HEK293T (cell line): ENCODE results near the gene FH.
A peak's percentile ranks its signal among the peaks of the same experiment; 100 is the strongest.

Experiments
- CTCF ChIA-PET: fragments of 350-600 bp; formaldehyde crosslinking; extraction: SDS; loops from one replicate; lab custom pipeline; 2021; ENCODE audit warnings: antibody characterized with exemption, inconsistent platforms; lab: Yijun Ruan, JAX
- POLR2A ChIA-PET: fragments of 350-600 bp; formaldehyde crosslinking; extraction: SDS; loops from one replicate; lab custom pipeline; 2020; ENCODE audit warnings: antibody characterized with exemption, inconsistent platforms; lab: Yijun Ruan, JAX
- DNase-seq: peaks from one replicate; pipeline ENCODE4 v3.0.0; 2012; ENCODE audit warnings: mixed read lengths; ENCODE audit errors: extremely low spot score
- ARNT ChIP-seq: fragments of 450-650 bp; IDR thresholded peaks from 2 replicates; pipeline ENCODE4 v1.6.1; 2017; ENCODE audit warnings: mild to moderate bottlenecking
- BHLHE40 ChIP-seq: fragments of 450-650 bp; IDR thresholded peaks from 2 replicates; pipeline ENCODE4 v1.6.1; 2016; ENCODE audit warnings: mild to moderate bottlenecking, moderate library complexity, borderline replicate concordance
- CTBP1 ChIP-seq: fragments of 450-650 bp; IDR thresholded peaks from 2 replicates; pipeline ENCODE4 v1.6.1; 2016; ENCODE audit warnings: borderline replicate concordance
- ELF4 ChIP-seq: fragments of 450-650 bp; IDR thresholded peaks from 2 replicates; pipeline ENCODE4 v1.6.1; 2017; ENCODE audit warnings: antibody characterized with exemption
- FOXA1 ChIP-seq: fragments of 450-650 bp; IDR thresholded peaks from 2 replicates; pipeline ENCODE4 v1.6.1; 2016; ENCODE audit warnings: mild to moderate bottlenecking
- FOXK2 ChIP-seq: fragments of 450-650 bp; IDR thresholded peaks from 2 replicates; pipeline ENCODE4 v1.6.1; 2016; ENCODE audit warnings: mild to moderate bottlenecking
- FOXM1 ChIP-seq: fragments of 450-650 bp; IDR thresholded peaks from 2 replicates; pipeline ENCODE4 v1.6.1; 2017; ENCODE audit warnings: mild to moderate bottlenecking, borderline replicate concordance
- HDGF ChIP-seq: fragments of 450-650 bp; IDR thresholded peaks from 2 replicates; pipeline ENCODE4 v1.6.1; 2017; ENCODE audit warnings: antibody characterized with exemption, borderline replicate concordance
- L3MBTL2 ChIP-seq: fragments of 450-650 bp; conservative IDR thresholded peaks from 2 replicates; pipeline ENCODE4 v1.6.1; 2016; ENCODE audit warnings: mild to moderate bottlenecking
- LEF1 ChIP-seq: fragments of 450-650 bp; IDR thresholded peaks from 2 replicates; pipeline ENCODE4 v1.6.1; 2017; ENCODE audit warnings: mild to moderate bottlenecking, borderline replicate concordance
- NFRKB ChIP-seq: fragments of 450-650 bp; IDR thresholded peaks from 2 replicates; pipeline ENCODE4 v1.6.1; 2016; ENCODE audit warnings: mild to moderate bottlenecking, moderate library complexity
- PKNOX1 ChIP-seq: fragments of 450-650 bp; IDR thresholded peaks from 2 replicates; pipeline ENCODE4 v1.6.1; 2016
- SP1 ChIP-seq: fragments of 450-650 bp; IDR thresholded peaks from 2 replicates; pipeline ENCODE4 v1.6.1; 2017
- SUZ12 ChIP-seq: fragments of 450-650 bp; IDR thresholded peaks from 2 replicates; pipeline ENCODE4 v1.6.1; 2016; ENCODE audit warnings: mild to moderate bottlenecking
- TARDBP ChIP-seq: fragments of 450-650 bp; IDR thresholded peaks from 2 replicates; pipeline ENCODE4 v1.6.1; 2016
- ZNF384 ChIP-seq: fragments of 450-650 bp; IDR thresholded peaks from 2 replicates; pipeline ENCODE4 v1.6.1; 2016

FH gene

GRCh38 chr1:241519308-241520079 lies at the start of gene FH:
Gene FH, minus strand, starts transcription at chr1:241519755. Its CDS starts 33 bp downstream, at chr1:241519722.
- TF ChIP-seq PKNOX1 (peak; percentile 76), HDGF (no peak), FOXK2 (no peak), FOXM1 (no peak), L3MBTL2 (peak; percentile 35; the same call in 1 of the 2 replicates), SP1 (no peak), FOXA1 (no peak), CTBP1 (no peak), BHLHE40 (no peak), NFRKB (no peak), ZNF384 (no peak), ARNT (no peak), ELF4 (no peak), TARDBP (no peak), SUZ12 (no peak), LEF1 (no peak)
- CTCF ChIA-PET, result no interaction called here
- DNase-seq, result peak; percentile 79
- POLR2A ChIA-PET, result no interaction called here

- no peak for DNase-seq
- TF ChIP-seq PKNOX1 (no peak), ZNF384 (no peak), ARNT (no peak), BHLHE40 (no peak), FOXM1 (no peak), SP1 (no peak), CTBP1 (no peak), SUZ12 (no peak)
- POLR2A ChIA-PET, result no interaction called here
- CTCF ChIA-PET, result no interaction called here
Observed at GRCh38 chr1:241560849-241561187, 41.3 kb upstream of the FH start.

- POLR2A ChIA-PET, result no interaction called here
- DNase-seq, result no peak
- no peak for TF ChIP-seq ELF4
- no peak for TF ChIP-seq CTBP1
- TF ChIP-seq FOXM1, result no peak
- no peak for TF ChIP-seq BHLHE40
- TF ChIP-seq TARDBP, result no peak
- TF ChIP-seq HDGF, result no peak
- TF ChIP-seq ZNF384, result no peak
- no peak for TF ChIP-seq PKNOX1
- TF ChIP-seq SUZ12, result no peak
- TF ChIP-seq NFRKB, result no peak
- no peak for TF ChIP-seq FOXA1
- no peak for TF ChIP-seq LEF1
- CTCF ChIA-PET, result no interaction called here
Observed at GRCh38 chr1:241560146-241560848, 40.7 kb upstream of the FH start.

- CTCF ChIA-PET, result no interaction called here
Observed at GRCh38 chr1:241557551-241558193, 38.1 kb upstream of the FH start.

GRCh38 chr1:241557031-241557430 lies 37.5 kb upstream of the FH start:
- DNase-seq, result no peak
- CTCF ChIA-PET, result no interaction called here
- POLR2A ChIA-PET, result no interaction called here
- no peak for TF ChIP-seq FOXA1
- TF ChIP-seq PKNOX1, result no peak
- no peak for TF ChIP-seq BHLHE40

More at GRCh38 chr1:241557551-241558193, 38.1 kb upstream of the FH start:
- TF ChIP-seq NFRKB (no peak), CTBP1 (no peak), HDGF (no peak), ELF4 (no peak), FOXA1 (no peak)
- POLR2A ChIA-PET, result no interaction called here
- DNase-seq, result no peak

- POLR2A ChIA-PET, result no interaction called here
Observed at GRCh38 chr1:241555526-241555925, 36.0 kb upstream of the FH start.

More at GRCh38 chr1:241555526-241555925, 36.0 kb upstream of the FH start:
- no peak for DNase-seq
- TF ChIP-seq L3MBTL2 (no peak), ZNF384 (no peak), ARNT (no peak), LEF1 (no peak), HDGF (no peak), FOXK2 (no peak), NFRKB (no peak), FOXM1 (no peak), PKNOX1 (no peak), SP1 (no peak), CTBP1 (no peak), TARDBP (no peak), SUZ12 (no peak)
- CTCF ChIA-PET, result no interaction called here
